Measurements from ENCODE around the gene RD3L. TPM values are rescaled to one million over a fixed set of nuclear protein-coding genes. Genes with fewer than 3 reads are reported as not detected.

RD3L gene
- total and polyA plus RNA-seq, 2 of the 13 experiments (the other 11 are each of a cell fraction or from before 2014, with no cell fraction given), result not detected

- Histone ChIP-seq H3K4me2 (ENCODE audit: low read depth, low read length) (no peak overlapping the region), H3K27ac (ENCODE audit: extremely low read length, insufficient read depth, low read length) (no peak overlapping the region), H4K20me1 (ENCODE audit: insufficient read depth, low read length) (no peaks in the 10 kb centered on the region), H3K79me2 (ENCODE audit: insufficient read depth, low read length) (peaks cover 47% of the 10 kb centered on the region), H3K27me3 (ENCODE audit: control insufficient read depth in 1 of 2, insufficient read depth in 2 of 2, low read length in 2 of 2) (no peaks in the 10 kb centered on the region; a peak in 1 of 5 replicates), H2AFZ (ENCODE audit: low read length) (no peak overlapping the region), H3K36me3 (replicated peaks in 1 of 2; ENCODE audit: control insufficient read depth in 1 of 2, insufficient read depth in 2 of 2, low read length in 2 of 2) (peaks cover 12 to 53% of the 10 kb centered on the region in 2 experiments), H3K9me3 (ENCODE audit: low read length) (no peaks in the 10 kb centered on the region), H3K4me3 (replicated peaks in 1 of 3; ENCODE audit: insufficient read depth in 1 of 3, low read depth in 2 of 3, low read length in 3 of 3) (no peak overlapping the region), H3K4me1 (ENCODE audit: insufficient read depth, low read length) (peaks cover 16% of the 10 kb centered on the region), H3K9ac (ENCODE audit: insufficient read depth, low read depth, low read length) (no peak overlapping the region)
- peak; percentile 60; the same call in 1 of the 2 replicates for TF ChIP-seq ZNF3 (CRISPR knock-in tag; IDR thresholded peaks at IDR 0.05)
- no peak for TF ChIP-seq PAX8 (CRISPR knock-in tag; IDR thresholded peaks at IDR 0.05; ENCODE audit: borderline replicate concordance)
- intact Hi-C loops (cut with micrococcal nuclease; ENCODE audit: unreplicated experiment), result no loop called here
- in situ Hi-C loops (cut with HindIII; ENCODE audit: extremely low pct_ligation_motif_present, low pct_unique_long_range_greater_than_20kb), result no loop called here
- 98% methylated on average over 14 of the region's 14 CpGs for WGBS (ENCODE audit: low lambda C conversion rate)
- ChIA-PET POLR2A (interaction anchor here (1.6 kb wide), 1 partner anchor 36 kb away, joined by 4 read pairs; no protein-coding TSS in a partner anchor), CTCF (ENCODE audit: low intra/inter-chr PET ratio, low total read pairs) (no interaction called here)
- no TSS peak for BruUV-seq (replicated peaks)
- no peak for ATAC-seq
- FAIRE-seq, result no peak
- DNase-seq (ENCODE audit: low spot score), result no peak
These were observed 25.6 kb downstream of the RD3L start for GRCh38 chr14:103916636-103917262.

DNA sequence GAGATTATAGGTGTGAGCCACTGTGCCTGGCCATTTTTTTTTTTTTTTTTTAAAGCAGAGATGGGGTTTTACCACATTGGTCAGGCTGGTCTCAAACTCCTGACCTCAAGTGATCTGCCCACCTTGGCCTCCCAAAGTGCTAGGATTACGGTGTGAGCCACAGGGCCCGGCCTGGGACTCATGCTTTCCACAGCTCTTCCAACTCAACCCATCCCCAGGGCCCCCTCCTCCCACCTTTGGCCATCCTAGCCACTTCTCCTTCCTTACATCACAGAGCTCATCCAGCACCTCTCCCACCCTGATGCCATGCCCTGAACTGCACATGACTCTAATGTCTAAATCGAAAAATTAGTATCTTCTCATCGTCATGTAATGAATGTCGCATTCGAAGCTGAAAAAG is 26.7 kb downstream of the RD3L start:
- Histone ChIP-seq H3K79me2 (ENCODE audit: insufficient read depth, low read length) (peaks cover 40% of the 10 kb centered on the region), H3K4me1 (ENCODE audit: insufficient read depth, low read length) (peaks cover 15% of the 10 kb centered on the region), H3K27me3 (ENCODE audit: control insufficient read depth in 1 of 2, insufficient read depth in 2 of 2, low read length in 2 of 2) (no peaks in the 10 kb centered on the region; a peak in 1 of 5 replicates), H3K4me3 (replicated peaks in 1 of 3; ENCODE audit: insufficient read depth in 1 of 3, low read depth in 2 of 3, low read length in 3 of 3) (no peak overlapping the region), H3K36me3 (replicated peaks in 1 of 2; ENCODE audit: control insufficient read depth in 1 of 2, insufficient read depth in 2 of 2, low read length in 2 of 2) (peaks cover 15 to 58% of the 10 kb centered on the region in 2 experiments), H3K9ac (ENCODE audit: insufficient read depth, low read depth, low read length) (no peak overlapping the region), H2AFZ (ENCODE audit: low read length) (no peak overlapping the region), H3K27ac (ENCODE audit: extremely low read length, insufficient read depth, low read length) (no peak overlapping the region), H4K20me1 (ENCODE audit: insufficient read depth, low read length) (no peaks in the 10 kb centered on the region), H3K4me2 (ENCODE audit: low read depth, low read length) (no peak overlapping the region), H3K9me3 (ENCODE audit: low read length) (no peaks in the 10 kb centered on the region)
- in situ Hi-C loops (cut with HindIII; ENCODE audit: extremely low pct_ligation_motif_present, low pct_unique_long_range_greater_than_20kb) (no loop called here), intact Hi-C loops (cut with micrococcal nuclease; ENCODE audit: unreplicated experiment) (no loop called here)
- ChIA-PET POLR2A (interaction anchor here (1.6 kb wide), 1 partner anchor 34 kb away, joined by 4 read pairs; no protein-coding TSS in a partner anchor), CTCF (ENCODE audit: low intra/inter-chr PET ratio, low total read pairs) (no interaction called here)
- BruUV-seq (replicated peaks), result no TSS peak
- no peak for ATAC-seq
- WGBS (ENCODE audit: low lambda C conversion rate), result 96% methylated on average over 6 of the region's 6 CpGs
- DNase-seq (ENCODE audit: low spot score), result no peak
- no peak for FAIRE-seq
- TF ChIP-seq SPEN (CRISPR knock-in tag; IDR thresholded peaks at IDR 0.05; ENCODE audit: low read depth), result no peak
- TF ChIP-seq ZNF24 (IDR thresholded peaks at IDR 0.05), result no peak
- TF ChIP-seq, protein P1, sequence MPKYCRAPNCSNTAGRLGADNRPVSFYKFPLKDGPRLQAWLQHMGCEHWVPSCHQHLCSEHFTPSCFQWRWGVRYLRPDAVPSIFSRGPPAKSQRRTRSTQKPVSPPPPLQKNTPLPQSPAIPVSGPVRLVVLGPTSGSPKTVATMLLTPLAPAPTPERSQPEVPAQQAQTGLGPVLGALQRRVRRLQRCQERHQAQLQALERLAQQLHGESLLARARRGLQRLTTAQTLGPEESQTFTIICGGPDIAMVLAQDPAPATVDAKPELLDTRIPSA (CRISPR knock-in tag; IDR thresholded peaks at IDR 0.05; ENCODE audit: borderline replicate concordance), result no peak
- TF ChIP-seq SRSF9 (IDR thresholded peaks at IDR 0.05; ENCODE audit: borderline replicate concordance, insufficient read depth, low read depth, low read length, poor library complexity, severe bottlenecking), result no peak
- no peak for TF ChIP-seq ZNF720 (CRISPR knock-in tag; IDR thresholded peaks at IDR 0.05)
- no peak for TF ChIP-seq MEF2D (CRISPR knock-in tag; IDR thresholded peaks at IDR 0.05)
- no peak for TF ChIP-seq IKZF1 (IDR thresholded peaks at IDR 0.05)
- TF ChIP-seq, protein P2, sequence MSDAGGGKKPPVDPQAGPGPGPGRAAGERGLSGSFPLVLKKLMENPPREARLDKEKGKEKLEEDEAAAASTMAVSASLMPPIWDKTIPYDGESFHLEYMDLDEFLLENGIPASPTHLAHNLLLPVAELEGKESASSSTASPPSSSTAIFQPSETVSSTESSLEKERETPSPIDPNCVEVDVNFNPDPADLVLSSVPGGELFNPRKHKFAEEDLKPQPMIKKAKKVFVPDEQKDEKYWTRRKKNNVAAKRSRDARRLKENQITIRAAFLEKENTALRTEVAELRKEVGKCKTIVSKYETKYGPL (CRISPR knock-in tag; IDR thresholded peaks at IDR 0.05), result no peak
- TF ChIP-seq, protein P3, sequence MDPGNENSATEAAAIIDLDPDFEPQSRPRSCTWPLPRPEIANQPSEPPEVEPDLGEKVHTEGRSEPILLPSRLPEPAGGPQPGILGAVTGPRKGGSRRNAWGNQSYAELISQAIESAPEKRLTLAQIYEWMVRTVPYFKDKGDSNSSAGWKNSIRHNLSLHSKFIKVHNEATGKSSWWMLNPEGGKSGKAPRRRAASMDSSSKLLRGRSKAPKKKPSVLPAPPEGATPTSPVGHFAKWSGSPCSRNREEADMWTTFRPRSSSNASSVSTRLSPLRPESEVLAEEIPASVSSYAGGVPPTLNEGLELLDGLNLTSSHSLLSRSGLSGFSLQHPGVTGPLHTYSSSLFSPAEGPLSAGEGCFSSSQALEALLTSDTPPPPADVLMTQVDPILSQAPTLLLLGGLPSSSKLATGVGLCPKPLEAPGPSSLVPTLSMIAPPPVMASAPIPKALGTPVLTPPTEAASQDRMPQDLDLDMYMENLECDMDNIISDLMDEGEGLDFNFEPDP (CRISPR knock-in tag; conservative IDR thresholded peaks at IDR 0.05), result no peak
- TF ChIP-seq ZZZ3 (CRISPR knock-in tag; IDR thresholded peaks at IDR 0.05; ENCODE audit: borderline replicate concordance), result no peak
